Activated naive CD4-positive, alpha-beta T cell (primary cell): Measurements from ENCODE around the gene DGCR8.

ENCODE experiments used
- DNase-seq, 4 experiments: peaks; one replicate each; lab custom pipeline; 2025; lab: John Stamatoyannopoulos, UW

Gene DGCR8

DNA sequence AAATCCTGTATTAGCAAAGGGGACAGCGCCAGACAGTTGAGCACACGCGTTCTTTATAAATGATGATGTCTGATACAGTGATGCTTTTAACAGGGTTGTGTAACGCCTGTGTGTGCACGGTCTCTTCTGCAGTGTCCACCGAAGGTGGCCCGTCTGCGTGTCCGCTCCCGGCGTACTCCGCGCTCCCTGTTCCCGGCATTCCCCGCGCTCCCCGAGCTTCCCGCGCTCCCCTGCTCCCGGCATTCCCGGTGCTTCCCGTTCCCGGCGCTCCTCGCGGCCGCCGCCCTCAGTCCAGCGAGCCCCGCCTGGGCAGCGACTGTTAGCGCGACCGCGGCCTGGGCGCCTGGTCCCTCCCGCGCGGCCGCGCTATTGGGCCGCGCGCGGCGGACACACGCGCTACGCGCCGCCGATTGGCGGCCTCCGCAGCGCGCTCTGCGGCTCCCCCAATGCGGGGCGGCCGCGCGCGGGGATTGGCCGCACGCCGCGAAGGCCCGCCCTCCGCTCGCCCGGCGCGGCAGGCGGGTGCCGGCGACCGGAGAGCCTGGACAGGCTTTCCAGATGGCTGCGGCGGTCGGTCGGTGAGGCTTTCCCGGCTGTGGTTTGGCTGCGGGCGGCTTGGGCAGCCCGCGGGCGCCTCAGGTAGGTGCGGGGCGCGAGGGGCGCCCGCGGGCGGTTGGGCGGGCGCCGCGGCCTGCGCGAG lies at the start of gene DGCR8:
Gene DGCR8, plus strand, starts transcription at position 497 of the 700 bp plus-strand sequence. CDS start 5,723 bp downstream, outside the sequence.
- DNase-seq, result peak in 3 of 4 experiments; percentile 38 to 66 (median 44)

DNA sequence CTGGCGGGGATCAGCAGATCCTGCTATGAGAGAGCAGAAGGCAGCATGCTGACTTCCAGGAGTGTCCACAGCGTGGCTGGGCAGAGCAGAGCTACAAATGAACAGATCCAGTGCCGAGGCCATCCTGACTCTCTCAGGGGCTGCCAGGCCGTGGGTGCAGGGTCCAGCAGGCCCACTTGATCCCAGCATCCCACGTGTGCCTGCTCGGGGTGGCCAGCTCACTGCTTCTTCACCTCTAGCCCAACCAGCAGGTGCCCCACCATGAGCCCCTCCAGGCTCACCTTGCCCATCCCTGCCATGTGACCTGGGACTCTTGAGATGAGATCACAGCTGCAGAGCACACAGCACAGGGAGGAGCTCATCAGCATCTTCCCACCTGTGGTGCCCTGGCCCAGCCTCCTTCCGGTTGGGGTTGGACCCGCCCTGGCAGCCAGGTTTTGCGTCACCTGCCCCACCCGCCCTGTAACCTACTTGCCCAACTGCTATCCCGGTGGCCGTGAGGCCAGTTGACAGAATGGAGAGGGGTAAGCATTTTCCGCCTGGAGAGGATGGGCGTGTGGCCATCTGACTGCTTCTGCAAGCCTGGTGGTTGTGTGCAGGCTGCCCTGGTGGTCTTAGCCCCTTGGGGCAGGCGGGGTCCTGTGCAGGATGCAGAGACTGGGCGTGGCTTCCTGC lies 48.2 kb upstream of the DGCR8 start:
- DNase-seq, result no peak

DNA sequence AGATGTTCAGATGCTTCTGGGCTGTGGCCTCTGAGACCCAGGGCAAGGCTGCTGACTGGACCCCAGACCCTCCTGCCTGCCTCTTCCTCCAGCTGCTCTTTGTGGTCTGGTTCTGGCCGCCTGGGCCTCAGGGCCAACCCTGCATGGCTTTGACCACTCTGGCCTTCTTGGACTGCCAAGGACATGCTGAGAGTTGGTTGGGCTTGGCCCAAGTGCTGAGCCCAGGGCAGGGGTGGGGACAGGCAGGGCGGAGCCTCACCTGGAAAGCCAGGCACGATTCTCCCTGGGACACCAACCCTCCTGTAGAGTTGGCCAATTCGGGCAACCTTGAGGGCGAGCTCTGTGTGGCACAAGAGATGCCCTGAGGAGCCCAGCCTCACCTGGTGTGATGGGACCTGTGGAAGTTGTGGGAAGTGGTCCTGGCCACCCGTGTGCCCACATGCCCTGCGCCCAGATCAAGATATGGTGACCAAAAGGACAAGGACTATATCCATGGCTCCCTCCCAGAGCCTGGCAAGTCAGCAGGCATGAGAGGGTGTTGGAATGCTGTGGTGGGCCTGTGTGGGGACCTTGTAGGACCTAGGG lies 47.5 kb upstream of the DGCR8 start:
- no peak for DNase-seq

DNA sequence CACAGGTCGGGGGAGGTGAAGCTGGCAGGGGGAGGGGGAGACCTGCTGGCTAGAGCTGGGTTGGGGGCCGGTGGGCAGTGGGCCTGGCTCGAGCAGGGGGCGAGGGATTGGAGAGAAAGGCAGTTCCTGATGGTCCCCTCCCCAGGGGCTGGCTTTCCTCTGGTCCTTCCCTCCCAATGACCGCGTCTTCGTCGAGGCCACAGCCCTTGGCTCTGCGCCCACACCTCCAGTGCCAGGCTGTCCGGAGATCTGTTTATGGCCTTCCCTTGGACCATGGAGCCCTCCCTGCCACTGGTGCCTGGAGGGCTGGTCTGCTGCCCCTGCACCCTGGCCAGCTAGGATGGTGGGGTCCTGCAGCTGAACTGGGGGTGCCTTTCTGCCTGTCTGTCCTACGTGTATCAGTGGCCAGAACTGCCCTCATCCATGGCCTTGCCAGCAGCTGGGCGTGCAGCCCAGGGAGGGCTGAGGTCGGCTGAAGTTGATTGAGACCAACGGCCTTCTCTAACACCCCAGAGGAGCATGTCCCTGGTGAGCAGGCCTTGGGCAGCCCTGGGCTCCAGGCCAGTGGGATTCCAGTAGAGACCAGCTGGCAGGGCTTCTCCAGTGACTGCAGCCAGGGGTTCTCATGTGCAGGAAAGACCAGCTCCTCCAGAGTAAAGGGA lies 46.9 kb upstream of the DGCR8 start:
- no peak for DNase-seq

DNA sequence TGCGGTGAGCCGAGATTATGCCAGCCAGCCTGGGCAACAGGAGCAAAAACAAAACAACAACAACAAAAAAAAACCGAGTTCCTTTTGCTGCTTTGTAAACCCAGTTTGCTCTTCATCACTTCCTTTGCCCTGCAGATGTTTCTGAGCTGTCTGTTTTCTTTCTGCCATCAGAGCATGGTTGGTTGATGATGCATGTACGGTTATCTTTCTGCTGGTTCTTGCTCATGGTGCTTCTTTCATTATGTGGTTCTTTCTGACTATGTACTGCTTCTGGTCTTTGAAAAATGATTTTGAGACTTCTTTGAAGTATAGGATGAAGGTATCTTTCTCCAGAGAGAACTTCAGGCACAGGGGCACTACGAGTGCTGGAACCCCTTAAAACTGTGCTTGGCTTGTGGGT lies 45.9 kb upstream of the DGCR8 start:
- DNase-seq, result no peak

DNA sequence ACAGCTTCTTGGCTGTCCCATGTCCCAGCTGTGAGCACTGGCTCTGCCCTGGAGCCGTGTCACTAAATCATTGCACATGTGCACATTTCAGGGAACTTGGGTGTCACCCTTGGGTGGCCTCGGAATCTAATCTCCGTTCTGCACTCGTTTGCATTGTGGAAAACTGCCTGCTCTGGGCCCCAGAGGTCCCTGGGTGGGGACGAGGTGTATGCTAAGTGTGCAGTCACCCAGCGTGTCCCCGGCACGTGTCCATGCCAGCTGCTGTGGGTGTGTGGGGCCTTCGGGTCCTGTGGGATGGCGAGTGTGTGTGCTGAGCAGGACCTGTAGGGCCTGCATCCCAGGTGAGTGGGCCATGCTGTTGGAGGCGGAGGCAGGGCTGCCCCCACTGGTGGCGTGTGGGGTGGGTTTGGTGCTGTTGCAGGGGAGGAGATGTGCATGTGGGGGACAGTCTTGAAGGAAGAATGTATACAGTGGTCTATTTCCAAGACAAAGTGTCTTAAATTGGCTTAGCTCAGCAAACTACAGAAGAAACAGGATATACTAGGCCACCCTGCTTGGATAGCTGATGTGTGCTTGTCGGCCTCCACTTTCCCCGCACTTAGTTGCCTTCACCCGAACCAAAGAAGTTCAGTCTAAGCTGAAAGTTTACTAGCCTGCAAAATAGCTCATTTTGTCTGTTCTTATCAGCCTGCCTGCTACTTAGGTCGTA lies 44.5 kb upstream of the DGCR8 start:
- DNase-seq, result no peak

DNA sequence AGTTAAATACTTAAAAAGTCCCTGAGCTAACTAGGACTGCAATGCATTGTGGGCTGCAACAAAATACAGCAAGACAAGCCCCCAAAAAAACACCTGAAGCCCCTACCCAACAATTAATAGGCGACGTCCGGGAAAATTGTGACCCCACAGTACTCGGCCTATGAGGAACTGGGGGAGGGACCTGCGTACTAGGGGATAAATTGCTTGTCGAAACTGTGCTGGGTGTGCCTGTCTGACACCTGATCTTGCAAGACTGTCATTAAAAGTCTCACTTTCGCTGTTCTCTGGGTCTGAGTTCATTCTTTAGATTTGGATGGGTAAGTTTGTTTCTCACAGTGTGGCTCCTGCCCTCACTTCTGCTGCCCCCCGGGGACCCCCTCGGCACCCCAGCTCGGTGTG lies 44.0 kb upstream of the DGCR8 start:
- DNase-seq, result no peak

DNA sequence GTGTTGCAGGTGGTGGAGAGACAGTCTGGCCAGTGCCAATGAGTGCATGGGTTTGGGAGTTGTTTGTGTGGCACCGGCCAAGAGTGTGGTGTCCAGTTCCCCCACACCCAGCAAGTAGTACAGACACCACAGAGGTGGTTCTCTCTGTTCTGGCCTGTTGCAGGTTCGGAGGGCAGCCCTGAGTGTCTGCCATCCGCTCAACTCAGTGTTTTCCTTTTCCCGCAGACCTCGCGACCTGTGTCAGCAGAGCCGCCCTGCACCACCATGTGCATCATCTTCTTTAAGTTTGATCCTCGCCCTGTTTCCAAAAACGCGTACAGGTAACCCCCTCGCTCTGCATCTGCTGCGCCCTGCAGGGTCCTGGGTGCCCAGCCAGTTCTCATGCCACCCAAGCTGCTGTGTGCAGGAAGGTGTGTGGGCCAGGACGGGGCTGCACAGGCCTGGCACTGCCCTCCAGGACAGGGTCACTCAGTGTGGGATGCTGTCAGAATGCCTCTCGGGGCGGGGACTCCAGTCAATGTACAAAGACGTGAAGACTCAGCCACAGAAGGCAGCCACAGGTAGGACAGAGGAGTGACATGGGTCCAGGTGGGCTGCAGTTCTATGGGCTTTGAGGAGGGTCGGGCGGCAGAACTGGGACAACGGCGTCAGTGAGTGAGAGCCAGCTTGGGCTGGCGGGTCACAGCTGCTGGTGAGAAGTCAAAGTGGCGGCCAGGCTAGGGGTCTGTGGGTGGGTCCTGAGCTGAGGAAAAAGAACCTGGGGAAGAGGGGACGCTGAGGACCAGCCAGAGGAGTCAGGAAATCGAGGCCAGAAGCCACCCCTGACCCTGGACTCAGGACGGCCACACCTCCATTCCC lies 43.3 kb upstream of the DGCR8 start:
- DNase-seq, result no peak

DNA sequence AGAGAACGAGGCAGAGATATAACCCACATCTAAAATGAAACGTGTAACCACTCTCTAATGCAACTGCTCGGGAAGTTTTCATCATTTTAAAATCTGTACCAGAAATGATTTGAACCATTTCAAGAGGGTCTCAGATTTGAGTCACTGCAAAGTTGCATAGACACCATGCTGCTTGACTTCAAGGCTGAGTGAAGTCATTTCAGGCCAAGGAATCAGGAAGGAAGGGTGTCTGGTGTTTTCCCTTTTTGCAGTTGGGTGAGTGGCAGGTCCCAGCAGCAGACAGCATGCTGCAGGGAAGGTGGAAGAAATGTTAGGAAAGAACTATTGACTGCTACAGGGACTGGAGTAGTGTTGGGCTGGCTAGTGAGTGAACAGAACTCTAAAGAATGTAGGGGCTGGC lies 42.6 kb upstream of the DGCR8 start:
- DNase-seq, result no peak

DNA sequence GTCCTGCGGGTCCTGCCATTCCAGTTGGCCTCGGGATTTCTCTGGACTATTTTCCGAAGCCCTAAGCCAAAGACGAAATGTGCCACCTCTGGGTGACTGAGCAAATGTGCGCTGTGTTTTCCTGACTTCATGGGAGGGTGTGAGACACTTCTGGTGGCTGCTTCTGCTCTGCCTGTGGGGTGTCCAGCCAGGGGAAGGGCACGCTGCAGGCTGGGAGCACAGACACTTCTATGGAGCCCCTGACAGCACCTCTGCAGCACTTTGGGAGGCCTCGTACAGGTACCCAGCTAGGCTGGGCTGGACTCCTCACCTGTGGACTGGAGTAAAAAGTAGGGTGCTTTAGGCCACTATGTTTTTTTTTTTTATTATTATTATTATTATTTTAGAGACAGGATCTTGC lies 41.5 kb upstream of the DGCR8 start:
- DNase-seq, result no peak

DNA sequence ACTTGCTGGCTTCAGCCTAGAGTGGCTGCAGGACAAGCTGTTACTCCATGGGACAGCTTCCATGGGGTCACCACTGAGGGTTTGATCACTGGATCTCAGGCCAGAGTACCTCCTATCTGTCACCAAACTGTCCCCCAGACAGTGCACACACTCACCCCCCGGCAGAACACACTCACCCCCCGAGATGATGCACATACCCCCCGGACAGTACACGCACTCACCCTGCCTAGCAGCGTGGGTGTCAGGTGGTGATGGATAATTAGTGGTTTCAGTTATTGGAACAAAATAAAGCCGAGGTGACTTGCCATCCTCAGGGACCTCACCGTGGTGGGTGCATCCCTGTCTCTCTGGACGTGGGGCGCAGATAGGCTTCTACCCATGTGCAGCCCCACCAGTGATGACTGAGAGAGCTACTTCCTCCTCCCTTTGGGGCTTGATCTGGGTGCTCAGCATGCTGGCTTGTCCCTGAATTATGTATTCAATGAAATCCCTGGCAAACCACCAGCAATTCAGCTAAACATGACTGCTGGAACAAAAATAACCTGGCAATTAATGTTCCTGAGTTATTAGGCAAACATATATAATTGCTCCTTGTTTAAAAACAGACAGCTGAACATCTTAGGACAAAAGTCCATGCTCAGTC lies 40.2 kb upstream of the DGCR8 start:
- DNase-seq, result no peak

DNA sequence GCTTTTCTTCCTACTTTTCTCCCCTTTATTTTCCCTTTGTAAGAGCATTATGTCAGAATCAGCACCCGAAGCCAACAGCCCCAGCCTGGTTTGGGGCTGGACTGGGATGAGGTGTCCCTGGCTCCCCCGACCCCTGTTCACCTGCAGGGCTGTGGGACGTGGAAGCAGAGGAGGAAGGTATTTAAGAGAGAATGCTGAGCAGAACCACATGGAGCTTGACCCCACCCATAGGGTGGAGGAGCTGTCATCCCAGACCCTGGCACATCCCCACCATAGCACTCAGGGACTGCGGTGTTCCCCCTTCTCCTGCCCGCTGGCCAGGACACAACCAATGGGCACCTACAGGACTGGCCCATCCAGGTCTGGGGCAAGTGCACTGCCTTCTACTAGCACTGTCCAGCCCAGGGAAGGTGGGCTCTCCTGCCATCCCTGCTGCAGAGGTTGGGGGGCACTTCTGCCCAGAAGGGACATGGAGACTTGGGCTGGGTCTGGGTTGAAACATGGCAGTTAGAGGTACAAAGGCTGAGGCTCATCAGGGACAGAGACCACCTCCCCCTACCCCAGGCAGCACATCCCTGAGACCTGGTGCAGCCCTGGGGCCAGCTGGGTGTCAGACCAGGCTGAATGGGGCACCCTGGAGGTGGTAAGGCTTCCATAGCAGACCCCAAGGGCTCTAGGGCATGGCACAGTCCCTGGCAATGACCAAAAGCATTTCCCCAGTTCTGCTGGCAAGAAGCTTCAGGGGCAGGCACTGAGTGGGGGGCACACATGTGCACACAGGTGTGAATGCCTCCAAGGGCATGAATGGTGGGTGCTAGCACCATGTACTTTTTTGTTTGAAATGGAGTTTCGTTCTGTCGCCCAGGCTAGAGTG lies 39.5 kb upstream of the DGCR8 start:
- DNase-seq, result no peak

DNA sequence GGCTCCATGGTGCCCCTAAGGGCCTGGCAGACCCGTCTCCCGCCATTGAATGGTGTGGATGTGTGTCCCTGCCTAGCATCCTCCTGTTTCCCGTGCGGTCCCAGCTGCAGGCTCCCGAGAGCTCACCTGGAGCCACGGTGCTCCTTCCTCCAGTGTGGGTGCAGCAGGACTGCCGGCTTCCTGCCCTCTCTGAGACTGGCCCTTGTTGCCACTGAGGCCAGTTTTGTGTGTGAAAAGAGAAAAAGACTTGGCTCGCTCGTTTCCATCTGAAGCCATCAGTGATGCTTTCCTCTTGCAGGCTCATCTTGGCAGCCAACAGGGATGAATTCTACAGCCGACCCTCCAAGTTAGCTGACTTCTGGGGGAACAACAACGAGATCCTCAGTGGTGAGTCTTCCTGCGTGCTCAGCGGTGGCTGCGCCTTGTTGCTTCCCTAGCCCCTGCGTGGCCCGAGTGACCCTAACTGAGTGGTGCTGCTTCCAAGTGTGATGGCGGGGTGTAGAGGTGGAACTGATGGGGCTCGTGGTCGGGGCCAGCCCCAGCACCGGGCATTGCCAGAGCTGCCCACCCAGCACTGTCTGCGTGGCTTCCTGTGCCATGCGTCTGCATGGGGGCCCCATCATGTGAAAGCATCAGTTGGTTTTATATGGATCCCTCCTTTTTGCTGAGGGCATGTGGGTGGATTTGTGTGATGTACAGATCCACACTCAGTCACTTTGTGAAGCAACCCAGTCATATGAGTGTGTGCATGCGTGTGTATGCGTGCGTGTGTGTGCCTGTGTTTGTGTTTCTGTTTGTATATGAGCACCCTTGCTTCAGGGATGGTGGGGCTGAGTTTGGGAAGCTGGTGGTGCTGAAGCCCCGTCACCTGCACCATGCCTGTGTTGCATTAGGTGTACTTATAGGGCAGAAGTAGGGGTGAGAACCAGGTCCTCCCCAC lies 36.7 kb upstream of the DGCR8 start:
- DNase-seq, result no peak

DNA sequence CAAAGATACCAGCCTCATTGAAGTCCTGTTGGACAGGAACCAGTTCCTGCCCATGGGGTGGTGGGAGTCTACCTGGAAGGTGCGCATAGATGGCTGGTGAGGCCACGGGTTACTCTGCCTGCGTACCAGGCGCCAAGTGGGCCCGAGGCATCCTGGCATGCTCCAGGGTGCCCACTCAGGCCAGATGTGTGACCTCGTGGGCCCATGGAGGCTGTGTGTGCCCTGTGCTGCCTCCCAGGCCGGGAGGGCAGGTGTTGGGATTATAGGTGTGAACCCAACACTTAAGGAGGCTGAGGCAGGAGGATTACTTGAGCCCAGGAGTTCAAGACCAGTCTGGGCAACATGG lies 36.1 kb upstream of the DGCR8 start:
- no peak for DNase-seq

DNA sequence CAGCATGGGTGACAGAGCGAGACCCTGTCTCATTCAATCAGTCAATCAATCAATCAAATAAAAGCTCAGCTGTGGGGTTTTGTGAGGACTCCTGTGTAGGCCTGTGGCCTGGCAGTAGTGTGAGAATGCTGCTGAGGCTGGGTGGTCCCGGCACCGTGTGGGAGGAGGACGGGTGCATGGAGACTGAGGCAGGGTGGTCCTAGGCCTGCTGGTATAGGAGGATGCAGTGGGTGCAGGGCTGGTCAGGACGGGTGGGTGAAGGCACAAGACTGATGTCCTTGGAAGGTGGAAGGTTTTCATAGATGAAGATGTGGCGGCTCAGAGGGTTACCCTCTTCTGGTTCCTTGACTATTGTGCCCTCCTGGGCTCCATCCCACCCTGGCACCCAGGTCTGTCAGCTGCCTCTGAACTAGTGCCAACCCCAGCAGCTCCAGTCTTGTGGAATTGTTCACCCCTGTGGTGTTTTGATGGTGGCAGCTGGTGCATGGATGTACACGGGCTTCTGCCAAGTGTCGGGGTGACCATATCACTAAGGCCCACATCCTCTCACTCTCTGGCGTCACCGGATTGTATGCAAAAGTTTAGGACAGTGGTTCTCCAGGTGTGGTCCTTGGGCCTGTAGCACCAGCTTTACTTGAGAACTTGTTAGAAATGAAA lies 35.4 kb upstream of the DGCR8 start:
- no peak for DNase-seq

DNA sequence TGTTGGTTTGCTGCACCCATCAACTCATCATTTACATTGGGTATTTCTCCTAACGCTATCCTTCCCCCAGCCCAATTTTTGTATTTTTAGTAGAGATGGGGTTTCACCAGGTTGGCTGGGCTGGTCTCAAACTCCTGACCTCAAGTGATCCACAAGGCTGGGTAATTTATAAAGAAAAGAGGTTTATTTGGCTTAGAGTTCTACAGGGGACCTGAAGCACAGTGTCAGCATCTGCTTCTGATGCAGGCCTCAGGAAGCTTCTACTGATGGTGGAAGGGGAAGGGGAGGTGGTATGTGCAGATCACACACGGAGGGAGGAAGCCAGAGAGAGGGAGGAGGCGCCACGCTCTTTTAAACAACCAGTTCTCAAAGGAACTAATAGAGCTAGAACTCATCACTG lies 33.3 kb upstream of the DGCR8 start:
- DNase-seq, result no peak

DNA sequence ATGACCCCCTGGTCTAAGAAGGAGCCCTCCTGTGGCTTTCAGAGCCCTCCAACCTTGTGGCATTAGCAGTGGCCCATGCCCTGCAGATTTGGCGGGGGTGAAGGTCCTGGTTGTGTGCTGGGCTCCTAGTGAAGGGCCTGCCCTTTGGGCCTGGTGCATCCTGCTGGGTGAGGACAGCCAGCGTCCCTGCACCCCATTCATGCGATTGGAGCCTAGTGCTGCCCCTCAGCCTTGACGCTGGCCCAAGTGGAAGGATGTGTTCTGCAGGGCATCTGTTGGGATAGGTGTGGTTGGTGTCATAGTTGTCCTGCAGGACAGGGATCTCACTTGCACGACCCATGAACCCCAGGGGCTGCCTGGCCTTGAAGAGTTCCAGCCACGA lies 28.1 kb upstream of the DGCR8 start:
- DNase-seq, result no peak
